Measurements from ENCODE around the gene EP400. TPM values are rescaled to one million over a fixed set of nuclear protein-coding genes. Genes with fewer than 3 reads are reported as not detected.

EP400 gene
- total and polyA plus RNA-seq, 2 of the 4 experiments (the other 2 are of a cell fraction) = 4.3 to 11.4 TPM

DNA sequence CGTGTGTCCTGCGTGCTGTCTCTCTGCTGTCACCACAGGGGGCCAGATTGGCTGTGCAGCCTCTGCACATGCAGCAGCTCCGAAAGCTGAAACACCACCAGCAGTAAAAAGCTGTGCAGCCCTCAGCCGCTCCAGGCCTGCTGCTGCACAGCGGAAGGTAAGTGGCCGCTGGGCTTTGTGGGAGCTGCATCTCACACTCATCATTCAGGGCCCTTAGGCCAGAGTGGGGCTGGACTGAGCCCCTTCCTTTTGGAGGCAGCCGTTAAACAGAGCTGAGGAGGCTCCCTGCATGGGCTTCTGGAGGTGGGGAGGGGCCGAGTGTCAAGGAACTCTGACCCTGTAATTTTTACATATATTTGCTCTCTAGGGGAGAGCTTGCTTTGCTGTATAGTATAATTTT lies 177.3 kb downstream of the EP400 start:
- Histone ChIP-seq H3K4ac (ENCODE audit: low read depth, low read length) (no peak overlapping the region), H2BK5ac (ENCODE audit: low read depth, low read length, poor library complexity, severe bottlenecking) (no peak overlapping the region), H3K9me1 (ENCODE audit: insufficient read depth, low read length) (no peaks in the 10 kb centered on the region), H3K9ac (ENCODE audit: low read depth, low read length) (no peak overlapping the region), H3K4me3 (ENCODE audit: insufficient read depth, low read depth, low read length) (no peak overlapping the region), H3K9me3 (ENCODE audit: control insufficient read depth, insufficient read depth, low read length) (peaks cover 2% of the 10 kb centered on the region; the same call in 1 of the 2 replicates), H3K14ac (replicated peaks; ENCODE audit: low read depth, low read length) (no peak overlapping the region), H2AK5ac (ENCODE audit: low read depth, low read length) (no peak overlapping the region), H2BK20ac (ENCODE audit: low read depth, low read length) (no peak overlapping the region), H2BK120ac (ENCODE audit: low read depth, low read length) (no peak overlapping the region), H3K79me1 (ENCODE audit: low read depth in 1 of 2, low read length in 2 of 2) (no peaks in the 10 kb centered on the region), H3K18ac (ENCODE audit: low read depth, low read length) (no peak overlapping the region), H4K5ac (ENCODE audit: low read depth, low read length) (no peak overlapping the region), H4K20me1 (ENCODE audit: insufficient read depth, low read length) (no peaks in the 10 kb centered on the region), H2AK9ac (replicated peaks; ENCODE audit: low read depth, low read length, poor library complexity) (no peak overlapping the region), H3K23ac (ENCODE audit: low read depth, low read length) (no peak overlapping the region), H2AFZ (replicated peaks; ENCODE audit: low read length, poor library complexity) (no peak overlapping the region), H3K27ac (ENCODE audit: insufficient read depth, low read length) (no peak overlapping the region), H3K4me1 (ENCODE audit: control insufficient read depth, insufficient read depth, low read length) (no peaks in the 10 kb centered on the region), H3K27me3 (ENCODE audit: control insufficient read depth, insufficient read depth, low read length) (no peaks in the 10 kb centered on the region), H3K56ac (ENCODE audit: extremely low read depth, insufficient read depth, low read length) (no peak overlapping the region), H2BK15ac (ENCODE audit: low read depth, low read length) (no peak overlapping the region), H3K4me2 (ENCODE audit: low read depth, low read length) (no peak overlapping the region), H3K36me3 (ENCODE audit: control insufficient read depth, insufficient read depth, low read length) (peaks cover 37% of the 10 kb centered on the region), H4K91ac (ENCODE audit: insufficient read depth, low read depth, low read length) (no peak overlapping the region), H4K8ac (ENCODE audit: low read depth in 2 of 2, low read length in 2 of 2) (no peak overlapping the region)
- TF ChIP-seq MXI1 (IDR thresholded peaks at IDR 0.05; ENCODE audit: borderline replicate concordance, low read depth, low read length) (no peak), CTCF (conservative IDR thresholded peaks at IDR 0.05; ENCODE audit: low read depth, low read length) (no peak), BHLHE40 (IDR thresholded peaks at IDR 0.05; ENCODE audit: low read depth, low read length) (no peak)
- dilution Hi-C loops (cut with HindIII; ENCODE audit: low sequenced_read_pairs, unreplicated experiment) (no loop called here), intact Hi-C loops (cut with micrococcal nuclease) (no loop called here), in situ Hi-C loops (cut with MboI; ENCODE audit: low sequenced_read_pairs) (no loop called here)
- ChIA-PET CTCF (no interaction called here), POLR2A (ENCODE audit: unreplicated experiment) (no interaction called here)
- BruUV-seq (replicated peaks) = no TSS peak
- ATAC-seq (ENCODE audit: low read depth) (no peak), DNase-seq (no peak)
- no CpG with 5 or more reads among the region's 8 CpGs for WGBS, 2 experiments (ENCODE audit: extremely low coverage in 2 of 2, insufficient read length in 1 of 2)
